Neuronal stem cell (in vitro differentiated cells): ENCODE data around the gene SRP68.
A peak's percentile ranks its signal among the peaks of the same experiment; 100 is the strongest.

Source experiments
- DNase-seq: peaks from one replicate; pipeline ENCODE4 v3.0.0-alpha.2; 2013; ENCODE audit warnings: low spot score
- H2AFZ ChIP-seq: one replicate; pipeline ENCODE4 v1.6.1; 2013; ENCODE audit warnings: mild to moderate bottlenecking, low read length, inconsistent platforms
- H2AK5ac ChIP-seq: 2 replicates; pipeline ENCODE4 v1.6.1; 2013; ENCODE audit warnings: low read depth, mild to moderate bottlenecking, inconsistent platforms, low read length, moderate library complexity, mixed read lengths
- H2BK120ac ChIP-seq: 2 replicates; pipeline ENCODE4 v1.6.1; 2013; ENCODE audit warnings: low read depth, mild to moderate bottlenecking, inconsistent platforms, low read length, moderate library complexity, mixed read lengths
- H2BK12ac ChIP-seq: one replicate; pipeline ENCODE4 v1.6.1; 2013; ENCODE audit warnings: low read length, inconsistent platforms
- H2BK15ac ChIP-seq: 2 replicates; pipeline ENCODE4 v1.6.1; 2013; ENCODE audit warnings: mild to moderate bottlenecking, low read length, inconsistent platforms, mixed read lengths
- H2BK5ac ChIP-seq: one replicate; pipeline ENCODE4 v1.6.1; 2013; ENCODE audit warnings: inconsistent platforms, mild to moderate bottlenecking, low read length, moderate library complexity
- H3K14ac ChIP-seq: one replicate; pipeline ENCODE4 v1.6.1; 2013; ENCODE audit warnings: low read length, inconsistent platforms
- H3K18ac ChIP-seq: 2 replicates; pipeline ENCODE4 v1.6.1; 2013; ENCODE audit warnings: low read length, inconsistent platforms
- H3K23ac ChIP-seq: 2 replicates; pipeline ENCODE4 v1.6.1; 2013; ENCODE audit warnings: low read depth, mild to moderate bottlenecking, mixed read lengths, low read length, inconsistent platforms; ENCODE audit not compliant: poor library complexity
- H3K27ac ChIP-seq: replicated peaks from 3 replicates; pipeline ENCODE4 v1.5.1; 2013; ENCODE audit warnings: low read length, inconsistent platforms
- H3K27me3 ChIP-seq, 3 experiments: 2 replicates each; pipeline ENCODE4 v1.6.1; 2013; ENCODE audit warnings: low read length in 3 of 3, mild to moderate bottlenecking in 2 of 3, inconsistent platforms in 1 of 3, low read depth in 1 of 3, mixed read lengths in 1 of 3, moderate library complexity in 1 of 3; ENCODE audit not compliant: control insufficient read depth in 3 of 3, insufficient read depth in 3 of 3
- H3K36me3 ChIP-seq, 2 donors: replicated peaks in 1 of 2; 2 replicates each; pipeline ENCODE4 v1.6.1; 2013; ENCODE audit warnings: low read length in 2 of 2; ENCODE audit not compliant: control insufficient read depth in 2 of 2, insufficient read depth in 2 of 2
- H3K4ac ChIP-seq: 2 replicates; pipeline ENCODE4 v1.6.1; 2013; ENCODE audit warnings: inconsistent platforms, mild to moderate bottlenecking, low read length, moderate library complexity
- H3K4me1 ChIP-seq, 2 donors: 1 replicate in 1 of 2; 2 replicates in 1 of 2; pipeline ENCODE4 v1.6.1; 2013; ENCODE audit warnings: low read length in 2 of 2, low read depth in 1 of 2; ENCODE audit not compliant: control insufficient read depth in 2 of 2, insufficient read depth in 1 of 2
- H3K4me2 ChIP-seq: one replicate; pipeline ENCODE4 v1.6.1; 2013; ENCODE audit warnings: mild to moderate bottlenecking, low read length, inconsistent platforms; ENCODE audit not compliant: insufficient read depth, poor library complexity, severe bottlenecking
- H3K4me3 ChIP-seq, 2 donors: 2 replicates each; pipeline ENCODE4 v1.5.1; 2013; ENCODE audit warnings: low read length in 2 of 2, mild to moderate bottlenecking in 2 of 2, inconsistent platforms in 1 of 2, moderate library complexity in 1 of 2
- H3K79me1 ChIP-seq: one replicate; pipeline ENCODE4 v1.6.1; 2013; ENCODE audit warnings: low read depth, mild to moderate bottlenecking, inconsistent platforms, low read length, moderate library complexity
- H3K9ac ChIP-seq: one replicate; pipeline ENCODE4 v1.6.1; 2013; ENCODE audit warnings: mild to moderate bottlenecking, low read depth, low read length, inconsistent platforms; ENCODE audit not compliant: poor library complexity
- H3K9me3 ChIP-seq, 2 donors: replicated peaks in 1 of 2; 2 replicates each; pipeline versions ENCODE3 to v1.6.1; 2013; ENCODE audit warnings: low read length in 2 of 2, mild to moderate bottlenecking in 2 of 2, inconsistent platforms in 1 of 2, low read depth in 1 of 2, mixed read lengths in 1 of 2, moderate library complexity in 1 of 2; ENCODE audit not compliant: control insufficient read depth in 2 of 2, insufficient read depth in 1 of 2
- H4K8ac ChIP-seq: one replicate; pipeline ENCODE4 v1.6.1; 2013; ENCODE audit warnings: low read depth, mild to moderate bottlenecking, inconsistent platforms, low read length, moderate library complexity
- H4K91ac ChIP-seq: one replicate; pipeline ENCODE4 v1.6.1; 2013; ENCODE audit warnings: low read length, low read depth, mild to moderate bottlenecking, inconsistent platforms; ENCODE audit not compliant: poor library complexity
- WGBS, 2 donors: extraction: QIAGEN DNeasy Blood & Tissue Kit; methylation state at CpG; one replicate each; pipeline ENCODE4 v1.1.7; 2013; ENCODE audit warnings: missing lambda C conversion rate in 2 of 2, mixed read lengths in 1 of 2; ENCODE audit not compliant: insufficient read length in 2 of 2, insufficient replicate concordance in 1 of 2; ENCODE audit errors: extremely low coverage in 2 of 2; 5-methylcytosine and 5-hydroxymethylcytosine counted together

SRP68 gene

GRCh38 chr17:76026714-76027158, 45.6 kb downstream of the SRP68 start:
- Histone ChIP-seq H2AK5ac (peak overlapping the region; percentile 90), H2AFZ (no peak overlapping the region), H3K79me1 (no peaks in the 10 kb centered on the region), H3K4ac (no peak overlapping the region), H3K4me2 (no peak overlapping the region), H2BK12ac (no peak overlapping the region), H3K4me1 (peaks cover 3 to 8% of the 10 kb centered on the region in 2 donors), H3K27ac (no peak overlapping the region), H2BK15ac (no peak overlapping the region), H3K23ac (no peak overlapping the region), H3K14ac (no peak overlapping the region), H2BK5ac (no peak overlapping the region), H3K9me3 (no peaks in the 10 kb centered on the region), H3K4me3 (no peak overlapping the region), H3K27me3 (peaks cover 0 to 32% (median 0%) of the 10 kb centered on the region in 3 experiments), H2BK120ac (no peak overlapping the region), H4K8ac (no peak overlapping the region), H4K91ac (no peak overlapping the region), H3K36me3 (no peaks in the 10 kb centered on the region), H3K9ac (no peak overlapping the region), H3K18ac (no peak overlapping the region)
- DNase-seq = no peak
- WGBS, 2 donors = no CpG with 5 or more reads among the region's 15 CpGs

- H3K18ac ChIP-seq = no peak overlapping the region
- no peak overlapping the region for H3K4me2 ChIP-seq
- H2AK5ac ChIP-seq = peak overlapping the region; percentile 32
- H2BK120ac ChIP-seq = no peak overlapping the region
- H4K91ac ChIP-seq = no peak overlapping the region
- H3K4ac ChIP-seq = no peak overlapping the region
- H3K4me3 ChIP-seq = no peak overlapping the region
- no peak overlapping the region for H3K9ac ChIP-seq
- H2BK12ac ChIP-seq = no peak overlapping the region
- no peaks in the 10 kb centered on the region for H3K9me3 ChIP-seq
- H3K36me3 ChIP-seq = no peaks in the 10 kb centered on the region
- H3K14ac ChIP-seq = no peak overlapping the region
- H3K23ac ChIP-seq = no peak overlapping the region
- no peak for DNase-seq
- WGBS, 2 donors = no CpG with 5 or more reads among the region's 12 CpGs
- peaks cover 3 to 8% of the 10 kb centered on the region in 2 donors for H3K4me1 ChIP-seq
- H4K8ac ChIP-seq = no peak overlapping the region
- H2AFZ ChIP-seq = no peak overlapping the region
- H3K27me3 ChIP-seq = peaks cover 0 to 33% (median 0%) of the 10 kb centered on the region in 3 experiments
- no peaks in the 10 kb centered on the region for H3K79me1 ChIP-seq
- no peak overlapping the region for H2BK5ac ChIP-seq
- no peak overlapping the region for H3K27ac ChIP-seq
- H2BK15ac ChIP-seq = no peak overlapping the region
Measured at GRCh38 chr17:76025294-76025693, 47.0 kb downstream of the SRP68 start.

DNA sequence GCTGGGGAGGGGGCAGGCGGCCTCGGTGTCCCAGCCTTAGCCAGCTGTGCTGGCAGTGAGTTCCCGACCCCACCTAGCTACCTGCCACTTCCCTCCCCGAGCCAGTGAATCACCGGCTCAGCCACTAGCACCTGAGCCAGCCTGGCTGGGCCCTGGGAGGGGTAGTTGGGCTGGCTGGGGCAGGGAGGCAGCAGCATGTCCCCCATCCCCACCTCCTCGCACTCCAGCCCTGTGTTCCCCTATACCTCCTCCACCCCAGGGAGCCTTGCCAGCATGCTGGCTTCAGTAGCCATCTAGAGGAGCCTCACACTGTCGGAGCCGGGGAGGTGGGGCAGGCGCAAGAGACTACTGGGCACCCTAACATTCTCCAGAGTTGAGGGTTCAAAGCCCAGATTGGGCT, 48.0 kb downstream of the SRP68 start:
- no peak overlapping the region for H3K4me3 ChIP-seq
- DNase-seq = no peak

DNA sequence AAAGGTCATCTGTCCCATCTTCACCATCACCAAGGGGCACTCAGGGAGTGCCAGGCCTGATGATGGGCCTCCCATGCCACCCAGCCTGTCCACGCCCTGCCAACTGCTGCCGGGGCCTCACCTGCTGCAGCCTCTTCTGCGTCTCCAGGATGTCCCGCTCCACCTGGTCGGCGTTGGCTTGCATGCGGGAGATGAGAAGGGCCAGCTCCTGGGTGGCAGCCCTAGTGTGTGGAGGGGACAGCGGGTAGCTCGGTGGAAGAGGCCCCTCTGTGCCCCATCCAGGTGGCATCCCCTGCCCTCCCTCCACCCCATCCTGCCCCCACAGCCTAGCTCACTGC, 48.4 kb downstream of the SRP68 start:
- DNase-seq = no peak
- Histone ChIP-seq H3K18ac (no peak overlapping the region), H3K4me2 (no peak overlapping the region), H2BK5ac (no peak overlapping the region), H4K8ac (no peak overlapping the region), H3K9me3 (no peaks in the 10 kb centered on the region), H3K36me3 (no peaks in the 10 kb centered on the region), H2BK12ac (no peak overlapping the region), H3K4ac (no peak overlapping the region), H3K27ac (no peak overlapping the region), H4K91ac (no peak overlapping the region), H3K79me1 (peaks cover 2% of the 10 kb centered on the region), H2AK5ac (no peak overlapping the region), H3K9ac (no peak overlapping the region), H2BK15ac (peak overlapping the region; percentile 81), H3K14ac (peak overlapping the region; percentile 38), H2AFZ (no peak overlapping the region), H2BK120ac (no peak overlapping the region), H3K27me3 (peaks cover 0 to 43% (median 0%) of the 10 kb centered on the region in 3 experiments), H3K4me3 (no peak overlapping the region), H3K23ac (peak overlapping the region; percentile 5), H3K4me1 (no peaks in the 10 kb centered on the region)
- no CpG with 5 or more reads among the region's 9 CpGs for WGBS, 2 donors

More for the DNA sequence above, 48.0 kb downstream of the SRP68 start:
- Histone ChIP-seq H3K4me1 (peaks cover 0 to 2% of the 10 kb centered on the region in 2 donors), H3K9me3 (no peaks in the 10 kb centered on the region), H3K23ac (peak overlapping the region; percentile 5), H2BK12ac (no peak overlapping the region), H3K36me3 (no peaks in the 10 kb centered on the region), H3K18ac (no peak overlapping the region), H4K91ac (no peak overlapping the region), H4K8ac (no peak overlapping the region), H3K27ac (no peak overlapping the region), H2BK5ac (no peak overlapping the region), H3K79me1 (peaks cover under 1% of the 10 kb centered on the region), H3K27me3 (peaks cover 0 to 41% (median 0%) of the 10 kb centered on the region in 3 experiments), H2AFZ (no peak overlapping the region), H3K4me2 (no peak overlapping the region), H2AK5ac (peak overlapping the region; percentile 3), H3K4ac (no peak overlapping the region), H2BK120ac (no peak overlapping the region), H2BK15ac (peak overlapping the region; percentile 81), H3K14ac (no peak overlapping the region), H3K9ac (peak overlapping the region; percentile 63)
- WGBS, 2 donors = no CpG with 5 or more reads among the region's 9 CpGs
